ENCODE results near the gene NOX5. TPM values are rescaled to one million over a fixed set of nuclear protein-coding genes. Genes with fewer than 3 reads are reported as not detected.

The NOX5 gene
- total RNA-seq, 2 experiments from 2014 or later, result not detected

DNA sequence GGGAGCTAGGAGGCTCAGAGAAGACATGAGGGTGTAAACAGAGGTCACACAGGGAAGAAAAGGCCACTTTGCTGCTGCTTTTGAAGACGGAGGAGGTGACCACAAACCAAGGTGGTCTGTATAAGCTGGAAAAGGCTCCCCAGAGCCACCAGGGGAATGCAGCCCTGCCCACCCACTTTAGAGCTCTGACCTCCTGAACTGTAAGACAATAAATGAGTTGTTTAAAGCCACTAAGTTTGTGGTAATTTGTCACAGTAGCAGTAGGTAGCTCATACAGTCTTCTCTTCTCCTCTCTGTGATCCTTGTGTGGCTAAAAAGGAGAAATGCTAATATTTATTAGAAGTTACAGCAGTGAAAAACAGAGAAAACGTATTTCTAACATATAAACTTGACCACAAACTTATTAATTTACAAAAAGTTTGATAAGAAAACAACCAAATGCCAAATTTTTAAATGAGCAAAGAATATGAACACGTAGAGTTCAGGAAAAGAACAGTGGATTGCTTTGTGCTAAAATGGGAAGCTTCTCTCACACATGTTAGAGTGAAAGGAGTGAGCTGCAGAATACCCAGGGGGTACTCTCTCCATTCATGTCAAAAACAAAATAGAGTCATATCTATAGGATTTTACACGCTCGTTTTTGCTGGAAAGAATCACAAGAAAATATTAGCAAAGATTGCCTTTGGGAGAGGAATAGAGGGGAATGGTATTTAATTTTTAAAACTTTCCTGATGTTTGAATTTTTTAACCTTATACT is 71.0 kb downstream of the NOX5 start:
- Histone ChIP-seq H3K4me2 (ENCODE audit: low read length) (no peak overlapping the region), H3K36me3 (ENCODE audit: insufficient read depth, low read length) (no peaks in the 10 kb centered on the region), H3K4me1 (ENCODE audit: insufficient read depth, low read length, poor library complexity, severe bottlenecking) (no peaks in the 10 kb centered on the region), H3K9me2 (ENCODE audit: insufficient read depth, low read length) (no peaks in the 10 kb centered on the region), H3K4me3 (ENCODE audit: low read depth, low read length, poor library complexity, severe bottlenecking) (no peak overlapping the region), H3K9me3 (ENCODE audit: low read length) (no peaks in the 10 kb centered on the region), H3K79me2 (ENCODE audit: insufficient read depth, low read depth, low read length) (no peaks in the 10 kb centered on the region), H4K20me1 (ENCODE audit: insufficient read depth, low read length) (no peaks in the 10 kb centered on the region), H2AFZ (ENCODE audit: low read length) (no peak overlapping the region), H3K27ac (ENCODE audit: low read depth, low read length, poor library complexity, severe bottlenecking) (no peak overlapping the region)
- POLR2A ChIA-PET, result no interaction called here
- CTCF ChIA-PET (ENCODE audit: unreplicated experiment), result no interaction called here
- BruUV-seq (replicated peaks), result no TSS peak
- DNase-seq (ENCODE audit: low spot score), result no peak
- no peak for TF ChIP-seq EZH2phosphoT487 (IDR thresholded peaks at IDR 0.05; ENCODE audit: borderline replicate concordance, low read depth, low read length)
- TF ChIP-seq, protein P1, sequence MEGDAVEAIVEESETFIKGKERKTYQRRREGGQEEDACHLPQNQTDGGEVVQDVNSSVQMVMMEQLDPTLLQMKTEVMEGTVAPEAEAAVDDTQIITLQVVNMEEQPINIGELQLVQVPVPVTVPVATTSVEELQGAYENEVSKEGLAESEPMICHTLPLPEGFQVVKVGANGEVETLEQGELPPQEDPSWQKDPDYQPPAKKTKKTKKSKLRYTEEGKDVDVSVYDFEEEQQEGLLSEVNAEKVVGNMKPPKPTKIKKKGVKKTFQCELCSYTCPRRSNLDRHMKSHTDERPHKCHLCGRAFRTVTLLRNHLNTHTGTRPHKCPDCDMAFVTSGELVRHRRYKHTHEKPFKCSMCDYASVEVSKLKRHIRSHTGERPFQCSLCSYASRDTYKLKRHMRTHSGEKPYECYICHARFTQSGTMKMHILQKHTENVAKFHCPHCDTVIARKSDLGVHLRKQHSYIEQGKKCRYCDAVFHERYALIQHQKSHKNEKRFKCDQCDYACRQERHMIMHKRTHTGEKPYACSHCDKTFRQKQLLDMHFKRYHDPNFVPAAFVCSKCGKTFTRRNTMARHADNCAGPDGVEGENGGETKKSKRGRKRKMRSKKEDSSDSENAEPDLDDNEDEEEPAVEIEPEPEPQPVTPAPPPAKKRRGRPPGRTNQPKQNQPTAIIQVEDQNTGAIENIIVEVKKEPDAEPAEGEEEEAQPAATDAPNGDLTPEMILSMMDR (conservative IDR thresholded peaks at IDR 0.05; ENCODE audit: low read length), result no peak
- intact Hi-C loops (cut with micrococcal nuclease; ENCODE audit: unreplicated experiment), result no loop called here

DNA sequence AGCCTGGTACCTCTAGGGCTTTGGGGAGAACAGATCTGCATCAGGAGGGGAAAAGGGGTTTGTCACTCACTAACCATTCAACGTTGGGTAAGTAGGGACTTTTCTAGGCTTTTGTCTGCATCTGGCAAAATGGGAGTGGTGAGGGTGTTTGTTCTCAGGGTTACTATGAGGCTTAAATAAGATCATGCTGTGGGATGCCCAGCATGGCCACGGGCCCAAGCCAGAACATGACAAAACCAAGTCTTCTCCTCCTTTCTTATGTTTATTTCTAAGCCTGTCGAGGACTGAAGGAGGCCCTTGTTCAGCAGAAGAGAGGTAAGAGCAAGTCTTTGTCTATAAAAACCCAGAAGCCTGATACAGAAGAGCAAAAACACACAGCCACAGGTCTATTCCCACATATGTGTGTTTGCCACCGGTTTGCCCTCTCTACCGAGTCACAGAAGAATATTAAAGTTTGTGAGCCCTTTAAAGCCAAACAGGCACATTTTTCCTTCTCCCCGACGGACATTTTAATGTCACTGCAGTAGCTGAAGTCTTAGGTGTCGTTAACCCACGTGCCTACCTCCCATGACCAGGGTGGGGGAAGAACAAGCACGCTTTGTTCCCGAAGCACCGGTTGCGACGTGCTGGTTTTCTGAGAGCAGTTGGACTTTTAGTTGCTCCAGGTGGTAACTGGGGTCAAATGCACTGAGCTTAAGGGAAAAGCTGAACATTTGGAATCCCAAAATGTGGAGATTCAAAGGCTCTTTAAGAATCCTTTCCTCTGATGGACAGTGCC is 72.1 kb downstream of the NOX5 start:
- DNase-seq (ENCODE audit: low spot score), result no peak
- no peaks in the 10 kb centered on the region for H3K9me3 ChIP-seq (ENCODE audit: low read length)
- H3K4me1 ChIP-seq (ENCODE audit: insufficient read depth, low read length, poor library complexity, severe bottlenecking), result no peaks in the 10 kb centered on the region
- H3K36me3 ChIP-seq (ENCODE audit: insufficient read depth, low read length), result no peaks in the 10 kb centered on the region
- no peaks in the 10 kb centered on the region for H4K20me1 ChIP-seq (ENCODE audit: insufficient read depth, low read length)
- H3K27ac ChIP-seq (ENCODE audit: low read depth, low read length, poor library complexity, severe bottlenecking), result no peak overlapping the region
- H3K79me2 ChIP-seq (ENCODE audit: insufficient read depth, low read depth, low read length), result no peaks in the 10 kb centered on the region
- intact Hi-C loops (cut with micrococcal nuclease; ENCODE audit: unreplicated experiment), result no loop called here
- no peak overlapping the region for H3K4me2 ChIP-seq (ENCODE audit: low read length)
- POLR2A ChIA-PET, result no interaction called here
- H3K4me3 ChIP-seq (ENCODE audit: low read depth, low read length, poor library complexity, severe bottlenecking), result no peak overlapping the region
- CTCF ChIA-PET (ENCODE audit: unreplicated experiment), result no interaction called here
- no peak overlapping the region for H2AFZ ChIP-seq (ENCODE audit: low read length)
- TF ChIP-seq EZH2phosphoT487 (IDR thresholded peaks at IDR 0.05; ENCODE audit: borderline replicate concordance, low read depth, low read length), result no peak
- TF ChIP-seq, protein P1 (conservative IDR thresholded peaks at IDR 0.05; ENCODE audit: low read length), result no peak
- no peaks in the 10 kb centered on the region for H3K9me2 ChIP-seq (ENCODE audit: insufficient read depth, low read length)
- no TSS peak for BruUV-seq (replicated peaks)

All from OCI-LY7 (cell line).